ENCODE measurements around the gene VEGFC.

The VEGFC gene

GRCh38 chr4:176742211-176742610, 50.5 kb downstream of the VEGFC start:
- DNase-seq (ENCODE audit: low read depth): no peak
- no peak overlapping the region for H3K4me3 ChIP-seq (ENCODE audit: low read length)
- TF ChIP-seq, protein P1, sequence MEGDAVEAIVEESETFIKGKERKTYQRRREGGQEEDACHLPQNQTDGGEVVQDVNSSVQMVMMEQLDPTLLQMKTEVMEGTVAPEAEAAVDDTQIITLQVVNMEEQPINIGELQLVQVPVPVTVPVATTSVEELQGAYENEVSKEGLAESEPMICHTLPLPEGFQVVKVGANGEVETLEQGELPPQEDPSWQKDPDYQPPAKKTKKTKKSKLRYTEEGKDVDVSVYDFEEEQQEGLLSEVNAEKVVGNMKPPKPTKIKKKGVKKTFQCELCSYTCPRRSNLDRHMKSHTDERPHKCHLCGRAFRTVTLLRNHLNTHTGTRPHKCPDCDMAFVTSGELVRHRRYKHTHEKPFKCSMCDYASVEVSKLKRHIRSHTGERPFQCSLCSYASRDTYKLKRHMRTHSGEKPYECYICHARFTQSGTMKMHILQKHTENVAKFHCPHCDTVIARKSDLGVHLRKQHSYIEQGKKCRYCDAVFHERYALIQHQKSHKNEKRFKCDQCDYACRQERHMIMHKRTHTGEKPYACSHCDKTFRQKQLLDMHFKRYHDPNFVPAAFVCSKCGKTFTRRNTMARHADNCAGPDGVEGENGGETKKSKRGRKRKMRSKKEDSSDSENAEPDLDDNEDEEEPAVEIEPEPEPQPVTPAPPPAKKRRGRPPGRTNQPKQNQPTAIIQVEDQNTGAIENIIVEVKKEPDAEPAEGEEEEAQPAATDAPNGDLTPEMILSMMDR (conservative IDR thresholded peaks at IDR 0.05; ENCODE audit: low read depth, low read length): no peak

GRCh38 chr4:176741253-176741652, 51.5 kb downstream of the VEGFC start:
- TF ChIP-seq, protein P1 (conservative IDR thresholded peaks at IDR 0.05; ENCODE audit: low read depth, low read length): no peak
- no peak for DNase-seq (ENCODE audit: low read depth)
- no peak overlapping the region for H3K4me3 ChIP-seq (ENCODE audit: low read length)

- H3K4me3 ChIP-seq (ENCODE audit: low read length): no peak overlapping the region
- TF ChIP-seq, protein P1 (conservative IDR thresholded peaks at IDR 0.05; ENCODE audit: low read depth, low read length): no peak
- DNase-seq (ENCODE audit: low read depth): no peak
Observed at GRCh38 chr4:176735300-176735699, 57.4 kb downstream of the VEGFC start.

- H3K4me3 ChIP-seq (ENCODE audit: low read length): no peak overlapping the region
- TF ChIP-seq, protein P1 (conservative IDR thresholded peaks at IDR 0.05; ENCODE audit: low read depth, low read length): no peak
- DNase-seq (ENCODE audit: low read depth): no peak
Observed at GRCh38 chr4:176734461-176734860, 58.3 kb downstream of the VEGFC start.

DNA sequence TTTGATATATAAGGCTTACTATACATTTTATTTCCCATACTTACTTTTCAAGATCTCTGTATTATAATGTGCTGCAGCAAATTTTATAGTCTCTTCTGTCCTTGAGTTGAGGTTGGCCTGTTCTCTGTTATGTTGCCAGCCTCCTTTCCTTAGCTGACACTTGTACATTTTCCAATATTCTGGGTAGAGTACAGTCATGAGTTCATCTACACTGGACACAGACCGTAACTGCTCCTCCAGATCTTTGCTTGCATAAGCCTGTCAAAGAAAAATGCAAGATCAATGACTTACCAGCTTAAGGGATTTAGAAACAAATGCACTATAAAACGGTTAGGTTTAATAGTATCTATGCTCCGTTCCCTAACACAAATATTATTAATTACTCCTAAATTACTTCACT, 63.2 kb downstream of the VEGFC start:
- H3K4me3 ChIP-seq (ENCODE audit: low read length): no peak overlapping the region
- TF ChIP-seq, protein P1 (conservative IDR thresholded peaks at IDR 0.05; ENCODE audit: low read depth, low read length): no peak
- DNase-seq (ENCODE audit: low read depth): peak; percentile 38

GRCh38 chr4:176726803-176727202, 65.9 kb downstream of the VEGFC start:
- DNase-seq (ENCODE audit: low read depth): no peak
- H3K4me3 ChIP-seq (ENCODE audit: low read length): no peak overlapping the region
- TF ChIP-seq, protein P1 (conservative IDR thresholded peaks at IDR 0.05; ENCODE audit: low read depth, low read length): no peak

- TF ChIP-seq, protein P1 (conservative IDR thresholded peaks at IDR 0.05; ENCODE audit: low read depth, low read length): no peak
- no peak for DNase-seq (ENCODE audit: low read depth)
- H3K4me3 ChIP-seq (ENCODE audit: low read length): no peak overlapping the region
Observed at GRCh38 chr4:176721459-176721858, 71.3 kb downstream of the VEGFC start.

Data from retinal pigment epithelial cell (primary cell).